ENCODE measurements around the gene NLE1. TPM values are rescaled to one million over a fixed set of nuclear protein-coding genes. Genes with fewer than 3 reads are reported as not detected.

Gene NLE1
- total RNA-seq, 1 experiment from 2014 or later, result 35.5 TPM

GRCh38 chr17:35082073-35082657 is 59.9 kb downstream of the NLE1 start:
- Histone ChIP-seq H3K4me1 (ENCODE audit: control insufficient read depth, insufficient read depth, low read length) (peaks cover 40% of the 10 kb centered on the region), H3K4me3 (ENCODE audit: low read depth in 2 of 2, low read length in 2 of 2) (no peak overlapping the region), H3K27me3 (ENCODE audit: control insufficient read depth, insufficient read depth, low read length) (no peaks in the 10 kb centered on the region), H3K36me3 (ENCODE audit: control insufficient read depth, insufficient read depth, low read length) (no peaks in the 10 kb centered on the region), H3K27ac (ENCODE audit: low read length) (peak overlapping the region; percentile 60), H3K9me3 (ENCODE audit: control insufficient read depth, insufficient read depth, low read depth, low read length) (no peaks in the 10 kb centered on the region)
- 0 out of 2 replicates have a peak, but pooled peaks have one; percentile 7 for ATAC-seq
- DNase-seq (ENCODE audit: low read depth, low spot score), result peak; percentile 73
- intact Hi-C loops (cut with micrococcal nuclease; ENCODE audit: unreplicated experiment), result no loop called here
- no peak for TF ChIP-seq TCF7L2 (IDR thresholded peaks at IDR 0.05; ENCODE audit: low read depth, low read length)
- TF ChIP-seq CTCF (IDR thresholded peaks at IDR 0.05), result no peak
- no peak for TF ChIP-seq POLR2AphosphoS5 (IDR thresholded peaks at IDR 0.05; ENCODE audit: low read depth, low read length)
- TF ChIP-seq REST (IDR thresholded peaks at IDR 0.05; ENCODE audit: insufficient read depth in 1 of 2, low read depth in 2 of 2, low read length in 1 of 2), result no peak
- no peak for TF ChIP-seq SIN3A (IDR thresholded peaks at IDR 0.05; ENCODE audit: borderline replicate concordance, insufficient read depth, low read depth, low read length)
- in situ Hi-C loops (cut with HindIII; ENCODE audit: low pct_unique_long_range_greater_than_20kb, low sequenced_read_pairs), result no loop called here
- BruUV-seq (replicated peaks), result no TSS peak
- POLR2A ChIA-PET, result interaction anchor here (0.6 kb wide), 1 partner anchor 242 kb away, joined by 3 read pairs; no protein-coding TSS in a partner anchor
- CTCF ChIA-PET, result no interaction called here

GRCh38 chr17:35081638-35082037 is 60.5 kb downstream of the NLE1 start:
- ChIA-PET POLR2A (interaction anchor here (0.6 kb wide), 1 partner anchor 243 kb away, joined by 3 read pairs; no protein-coding TSS in a partner anchor), CTCF (interaction anchor here (0.8 kb wide), 1 partner anchor 38 kb away, joined by 3 read pairs; no protein-coding TSS in a partner anchor)
- TF ChIP-seq REST (IDR thresholded peaks at IDR 0.05; ENCODE audit: insufficient read depth in 1 of 2, low read depth in 2 of 2, low read length in 1 of 2) (no peak), TCF7L2 (IDR thresholded peaks at IDR 0.05; ENCODE audit: low read depth, low read length) (no peak), POLR2AphosphoS5 (IDR thresholded peaks at IDR 0.05; ENCODE audit: low read depth, low read length) (no peak), SIN3A (IDR thresholded peaks at IDR 0.05; ENCODE audit: borderline replicate concordance, insufficient read depth, low read depth, low read length) (no peak), CTCF (IDR thresholded peaks at IDR 0.05) (no peak)
- H3K36me3 ChIP-seq (ENCODE audit: control insufficient read depth, insufficient read depth, low read length), result no peaks in the 10 kb centered on the region
- no peaks in the 10 kb centered on the region for H3K27me3 ChIP-seq (ENCODE audit: control insufficient read depth, insufficient read depth, low read length)
- H3K27ac ChIP-seq (ENCODE audit: low read length), result peak overlapping the region; percentile 60; the same call in 1 of the 2 replicates
- no TSS peak for BruUV-seq (replicated peaks)
- H3K9me3 ChIP-seq (ENCODE audit: control insufficient read depth, insufficient read depth, low read depth, low read length), result no peaks in the 10 kb centered on the region
- no peak for ATAC-seq
- intact Hi-C loops (cut with micrococcal nuclease; ENCODE audit: unreplicated experiment), result no loop called here
- H3K4me3 ChIP-seq (ENCODE audit: low read depth in 2 of 2, low read length in 2 of 2), result no peak overlapping the region
- in situ Hi-C loops (cut with HindIII; ENCODE audit: low pct_unique_long_range_greater_than_20kb, low sequenced_read_pairs), result no loop called here
- peaks cover 36% of the 10 kb centered on the region for H3K4me1 ChIP-seq (ENCODE audit: control insufficient read depth, insufficient read depth, low read length)
- DNase-seq (ENCODE audit: low read depth, low spot score), result no peak
